GM21619 (cell line): ENCODE measurements around the gene CRYBA4.

Experiments used
- ATAC-seq: cut with Tn5 transposase; IDR thresholded peaks from one replicate; pipeline ENCODE4 v1.9.1; 2021; ENCODE audit not compliant: unreplicated experiment

The CRYBA4 gene

DNA sequence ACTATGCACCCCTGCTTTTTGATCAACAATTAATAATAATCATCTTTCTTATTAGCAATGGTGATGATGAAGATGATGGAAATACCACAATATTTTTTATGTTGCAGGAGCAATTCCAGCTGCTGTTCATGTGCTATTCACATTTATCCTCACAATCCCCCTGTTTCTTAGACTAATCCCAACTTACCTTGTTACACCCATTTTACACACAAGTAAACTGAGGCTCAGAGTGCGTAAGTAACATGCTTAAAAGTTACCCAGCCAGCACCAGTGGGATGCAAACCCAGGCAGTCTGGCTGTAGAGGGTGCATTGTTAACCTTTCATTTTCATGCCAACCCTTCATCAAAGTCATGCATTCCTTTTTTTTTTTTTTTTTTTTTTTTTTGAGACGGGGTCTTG, 1.6 kb upstream of the CRYBA4 start:
- no peak for ATAC-seq

DNA sequence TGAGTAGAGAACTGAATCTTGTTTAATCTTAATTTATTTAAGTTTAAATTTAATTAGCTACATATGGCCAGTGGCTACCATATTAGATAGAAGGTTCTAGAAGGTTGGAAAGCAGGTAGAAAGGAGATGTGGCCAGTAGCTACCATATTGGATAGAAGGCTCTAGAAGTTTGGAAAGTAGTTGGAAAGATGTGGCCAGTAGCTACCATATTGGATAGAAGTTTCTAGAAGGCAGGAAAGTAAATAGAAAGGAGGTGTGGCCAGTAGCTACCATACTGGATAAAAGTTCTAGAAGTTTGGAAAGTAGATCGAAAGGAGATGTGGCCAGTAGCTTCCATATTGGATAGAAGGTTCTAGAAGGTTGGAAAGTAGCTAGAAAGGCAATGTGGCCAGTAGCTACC, 2.2 kb downstream of the CRYBA4 start:
- no peak for ATAC-seq

DNA sequence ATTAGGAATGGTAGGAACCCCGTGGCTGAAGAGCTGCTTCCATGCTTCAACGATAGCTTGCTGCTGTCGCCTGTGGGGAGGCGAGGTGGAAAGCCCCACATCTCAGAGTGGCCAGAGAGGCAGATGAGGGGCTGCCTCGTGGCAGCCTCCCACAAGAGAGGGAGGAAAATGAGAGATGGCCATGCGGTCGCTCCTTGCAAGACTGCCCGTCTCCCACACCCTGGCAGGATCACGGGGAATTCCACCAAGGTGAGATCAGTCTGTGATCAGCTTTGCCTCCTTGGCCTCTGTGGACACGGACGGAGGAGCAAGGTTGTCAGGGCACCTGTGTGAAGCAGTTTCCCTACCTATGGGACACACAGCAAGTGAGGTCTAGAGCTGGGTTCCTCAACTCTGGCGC, 3.0 kb downstream of the CRYBA4 start:
- no peak for ATAC-seq

DNA sequence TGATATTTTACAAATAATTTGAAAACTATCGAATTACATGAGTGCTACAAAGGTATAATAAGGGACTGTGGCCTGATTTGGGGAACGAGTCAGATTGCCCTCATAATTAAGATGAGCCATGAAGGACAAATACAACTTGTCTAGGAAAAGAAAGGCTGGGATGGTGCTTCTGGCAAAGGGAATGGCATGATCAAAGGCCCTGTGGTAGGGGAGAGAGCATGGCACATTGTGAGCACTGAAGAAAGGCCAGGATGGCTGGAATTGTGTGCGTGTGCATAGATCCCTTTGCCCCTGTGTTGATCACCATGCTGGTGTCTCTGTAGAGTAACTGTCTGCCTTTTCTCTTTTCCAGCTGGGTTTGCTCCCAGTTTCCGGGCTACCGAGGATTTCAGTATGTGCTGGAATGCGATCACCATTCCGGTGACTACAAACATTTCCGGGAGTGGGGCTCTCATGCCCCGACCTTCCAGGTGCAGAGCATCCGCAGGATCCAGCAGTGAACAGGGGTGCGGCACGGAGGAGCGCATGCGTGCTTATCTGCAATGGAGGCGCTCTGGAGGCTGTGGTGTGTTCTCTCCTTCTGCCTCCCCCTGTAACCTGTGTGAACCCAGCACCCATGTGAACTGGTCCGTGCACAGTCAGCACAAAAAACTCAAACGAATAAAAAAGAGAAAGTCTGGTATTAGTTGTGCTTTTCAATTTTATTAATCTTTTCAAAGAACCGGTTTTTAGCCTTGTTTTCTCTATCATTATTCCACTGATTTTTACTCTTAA, 8.4 kb downstream of the CRYBA4 start:
- ATAC-seq: no peak

DNA sequence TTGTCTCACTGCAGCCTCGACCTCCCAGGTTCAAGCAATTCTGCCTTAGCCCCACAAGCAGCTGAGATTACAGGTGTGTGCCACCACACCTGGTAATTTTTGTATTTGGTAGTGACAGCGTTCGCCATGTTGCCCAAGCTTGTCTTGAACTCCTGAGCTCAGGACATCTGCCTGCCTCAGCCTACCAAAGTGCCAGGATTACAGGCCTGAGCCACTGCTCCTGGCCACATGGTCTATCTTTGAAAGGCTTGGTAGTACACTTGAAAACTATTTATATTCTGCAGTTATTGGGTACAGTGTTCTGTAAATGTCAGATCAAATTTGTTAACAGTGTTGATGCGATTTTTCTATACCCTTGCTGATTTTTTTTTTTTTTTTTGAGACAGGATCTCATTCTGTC, 9.5 kb downstream of the CRYBA4 start:
- no peak for ATAC-seq

DNA sequence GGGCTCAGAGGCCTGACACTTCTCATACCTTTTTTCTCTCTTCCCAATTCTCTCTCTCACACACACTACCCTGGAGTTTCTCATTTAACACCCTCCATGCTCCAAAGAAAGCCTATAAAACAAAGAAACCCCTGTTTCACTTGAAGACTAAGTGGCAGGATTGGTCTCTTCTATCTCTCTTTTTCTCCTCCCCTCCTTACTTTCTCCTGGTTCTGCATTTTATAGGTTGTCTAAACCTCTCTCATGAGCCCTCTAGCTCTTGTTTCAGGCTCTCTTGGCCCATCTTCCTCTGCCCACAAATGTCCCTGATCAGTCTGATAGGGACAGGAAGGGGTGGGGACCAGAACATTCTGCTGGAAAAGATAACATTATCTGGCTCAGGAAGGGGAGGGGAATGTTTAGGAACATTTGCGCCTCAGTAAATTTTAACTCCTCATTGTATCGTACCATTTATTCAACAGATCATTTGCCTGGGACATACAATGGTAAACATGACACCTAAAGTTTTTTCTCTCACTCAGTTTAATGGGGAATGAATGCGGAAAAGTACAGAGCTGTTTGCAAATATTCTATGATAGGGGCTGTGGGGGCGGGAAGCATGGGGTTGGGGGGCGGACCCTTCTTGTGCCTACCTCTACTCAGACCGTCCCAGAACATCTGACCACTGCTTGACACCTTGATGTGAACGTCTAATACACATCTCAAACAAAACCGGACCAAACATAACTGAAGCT, 10.8 kb downstream of the CRYBA4 start:
- no peak for ATAC-seq

DNA sequence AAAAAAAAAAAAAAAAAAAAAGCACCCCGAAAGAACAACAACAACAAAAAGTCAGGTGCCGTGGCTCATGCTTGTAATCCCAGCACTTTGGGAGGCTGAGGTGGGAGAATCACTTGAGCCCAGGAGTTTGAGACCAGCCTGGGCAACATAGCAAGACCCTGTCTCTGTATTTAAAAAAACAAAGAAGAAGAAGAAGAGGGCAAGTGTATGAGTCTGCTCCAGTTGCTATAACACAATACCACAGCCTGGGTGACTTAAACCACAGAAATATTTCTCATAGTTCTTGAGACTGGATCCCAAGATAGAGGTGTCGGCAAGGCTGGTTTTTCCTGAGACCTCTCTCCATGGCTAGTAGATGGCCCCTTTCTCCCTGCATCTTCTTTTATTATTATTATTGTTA, 12.4 kb downstream of the CRYBA4 start:
- no peak for ATAC-seq

DNA sequence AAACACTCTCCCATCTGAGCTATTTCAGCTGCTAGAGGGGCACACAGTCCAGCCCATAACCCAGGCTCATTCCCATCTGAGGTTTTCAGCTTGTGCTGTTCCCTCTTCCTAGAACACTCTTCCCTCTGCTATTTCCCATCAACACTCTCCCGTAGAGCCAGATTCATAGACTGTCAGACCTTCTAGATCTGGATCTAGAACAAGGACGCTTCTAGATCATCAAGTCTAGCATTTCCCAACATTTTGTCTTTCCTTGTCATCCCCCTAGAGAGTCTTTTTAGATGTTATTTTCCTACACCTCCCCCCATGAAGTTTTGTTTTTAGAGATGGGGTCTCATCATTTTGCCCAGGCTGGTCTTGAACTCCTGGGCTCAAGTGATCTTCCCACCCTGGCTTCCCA, 13.4 kb downstream of the CRYBA4 start:
- ATAC-seq: no peak

DNA sequence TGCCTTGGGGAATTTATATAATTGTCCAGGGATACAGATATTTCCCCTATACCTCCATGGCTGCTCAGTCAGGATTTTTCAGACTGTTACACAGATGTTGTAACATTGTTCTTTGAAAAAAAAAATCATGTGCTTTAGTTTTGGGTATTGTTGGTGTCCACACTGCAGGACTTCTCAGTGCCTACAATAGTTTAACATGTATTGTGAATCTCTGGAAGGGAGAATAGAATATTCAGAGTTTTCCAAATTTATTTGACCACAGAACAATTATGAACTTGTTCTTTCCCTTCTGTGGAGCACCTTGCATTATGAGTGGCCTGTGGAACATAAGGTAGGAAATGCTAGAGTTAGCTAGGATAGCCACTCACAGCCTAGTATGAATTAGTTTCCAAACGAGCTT, 14.5 kb downstream of the CRYBA4 start:
- ATAC-seq: no peak

DNA sequence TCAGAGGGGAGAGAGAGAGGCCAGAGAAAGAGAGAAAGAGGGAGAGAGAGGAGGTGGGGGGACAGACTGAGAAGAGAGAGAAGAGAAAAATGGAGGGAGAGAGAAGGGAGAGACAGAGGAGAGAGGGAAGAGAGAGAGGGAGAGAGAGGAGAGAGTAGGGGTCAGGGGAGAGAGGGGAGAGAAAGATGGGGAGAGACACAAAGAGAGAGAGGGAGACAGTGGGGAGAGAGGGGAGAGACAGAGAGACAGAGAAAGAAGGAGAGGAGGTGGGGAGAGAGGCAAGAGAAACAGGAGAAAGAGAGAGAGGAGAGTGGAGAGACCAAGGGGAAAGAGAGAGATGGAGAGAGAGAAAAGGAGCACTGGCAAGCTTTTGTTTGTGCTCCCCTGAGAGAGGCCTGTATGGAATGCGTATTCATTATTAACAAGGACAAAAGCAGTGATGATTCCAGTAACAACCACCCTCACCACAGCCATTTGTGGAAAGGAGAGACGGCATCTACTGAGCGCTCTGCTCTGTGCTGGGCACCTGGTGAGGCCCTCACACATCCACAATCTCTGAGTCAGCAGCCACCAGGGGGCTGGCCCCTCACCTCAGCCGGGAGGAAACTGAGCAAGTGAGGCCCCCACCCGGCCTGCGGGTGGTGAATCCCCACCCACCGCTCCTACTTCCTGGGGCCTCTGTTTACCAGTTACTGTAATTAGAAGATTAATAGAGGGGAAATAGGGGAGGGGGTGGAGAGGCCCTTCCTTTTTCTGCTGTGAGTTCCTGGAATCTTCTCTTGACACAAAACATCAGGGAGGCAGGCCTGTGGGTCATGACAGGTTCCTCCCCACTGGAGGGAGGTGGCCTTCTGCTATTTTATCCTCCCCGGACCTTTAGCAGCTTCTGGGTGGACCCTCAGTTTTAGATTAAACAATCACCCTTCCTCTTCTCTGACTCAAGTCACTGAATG, 21.0 kb downstream of the CRYBA4 start:
- ATAC-seq: no peak

DNA sequence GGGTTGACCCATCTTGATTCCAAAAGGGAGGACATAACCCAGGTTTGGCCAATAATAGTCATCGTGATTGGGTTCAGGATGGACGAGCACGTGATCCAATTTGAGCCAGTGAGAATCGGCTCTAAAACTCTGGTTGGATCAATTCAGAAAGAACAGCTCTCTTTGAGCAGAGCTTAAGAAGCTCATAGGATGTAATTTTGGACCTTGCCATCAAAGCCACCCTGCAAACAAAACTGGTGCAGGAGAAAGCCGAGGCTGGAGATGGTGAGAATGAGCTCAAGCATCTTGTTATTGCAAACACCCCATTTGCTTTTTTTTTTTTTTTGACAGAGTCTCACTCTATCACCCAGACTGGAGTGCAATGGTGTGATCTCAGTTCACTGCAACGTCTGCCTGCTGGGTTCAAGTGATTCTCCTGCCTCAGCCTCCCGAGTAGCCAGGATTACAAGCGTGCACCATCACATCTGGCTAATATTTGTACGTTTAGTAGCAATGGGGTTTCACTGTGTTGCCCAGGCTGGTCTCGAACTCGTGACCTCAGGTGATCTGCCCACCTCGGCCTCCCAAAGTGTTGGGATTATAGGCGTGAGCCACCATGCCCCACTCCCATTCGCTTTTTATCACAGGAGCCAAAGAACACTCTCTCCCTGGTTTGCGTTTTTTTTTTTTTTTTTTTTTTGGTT, 21.8 kb downstream of the CRYBA4 start:
- no peak for ATAC-seq

DNA sequence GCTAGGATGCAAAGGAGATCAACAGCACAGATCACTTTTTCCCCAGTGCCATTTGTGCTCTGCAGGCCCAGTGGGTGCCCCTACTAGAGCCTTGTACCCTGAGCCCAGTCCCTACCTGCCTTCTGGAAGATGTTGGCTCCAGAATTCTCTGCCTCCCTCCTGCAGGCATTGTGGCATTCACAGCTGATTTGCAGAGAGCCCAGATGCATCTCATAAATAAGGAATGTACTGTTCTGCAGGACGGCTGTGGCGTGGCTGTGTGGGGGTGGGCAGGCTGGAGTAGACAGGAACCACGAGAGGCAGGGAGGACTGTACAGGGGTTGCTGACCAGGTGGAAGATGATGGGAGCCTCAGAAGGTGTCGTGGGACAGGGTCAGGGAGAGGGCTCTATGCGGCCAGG, 24.4 kb downstream of the CRYBA4 start:
- no peak for ATAC-seq

DNA sequence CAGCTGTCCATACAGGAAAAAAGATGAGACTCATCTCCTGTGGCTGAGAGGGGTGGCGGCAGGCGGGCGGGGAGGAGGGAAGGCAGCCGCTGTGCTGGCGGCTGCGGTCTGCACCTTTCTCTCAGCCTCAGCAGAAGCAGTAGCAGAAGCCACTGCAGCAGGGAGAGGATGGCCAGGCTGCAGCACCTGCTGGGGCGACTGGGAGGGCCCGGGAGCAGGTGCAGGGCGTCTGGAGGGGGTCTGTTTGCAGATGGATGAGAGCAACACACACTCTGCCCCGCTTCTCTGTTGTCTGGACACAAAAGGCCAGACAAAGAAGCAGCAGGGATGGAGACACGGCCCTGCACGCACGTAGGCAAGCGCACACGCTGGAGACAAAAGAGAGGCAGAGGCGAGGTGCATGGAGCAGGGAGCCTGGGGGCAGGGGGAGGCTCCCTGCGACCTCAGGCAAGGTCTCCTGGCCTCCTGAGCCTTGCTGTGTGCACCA, 26.3 kb downstream of the CRYBA4 start:
- ATAC-seq: no peak

DNA sequence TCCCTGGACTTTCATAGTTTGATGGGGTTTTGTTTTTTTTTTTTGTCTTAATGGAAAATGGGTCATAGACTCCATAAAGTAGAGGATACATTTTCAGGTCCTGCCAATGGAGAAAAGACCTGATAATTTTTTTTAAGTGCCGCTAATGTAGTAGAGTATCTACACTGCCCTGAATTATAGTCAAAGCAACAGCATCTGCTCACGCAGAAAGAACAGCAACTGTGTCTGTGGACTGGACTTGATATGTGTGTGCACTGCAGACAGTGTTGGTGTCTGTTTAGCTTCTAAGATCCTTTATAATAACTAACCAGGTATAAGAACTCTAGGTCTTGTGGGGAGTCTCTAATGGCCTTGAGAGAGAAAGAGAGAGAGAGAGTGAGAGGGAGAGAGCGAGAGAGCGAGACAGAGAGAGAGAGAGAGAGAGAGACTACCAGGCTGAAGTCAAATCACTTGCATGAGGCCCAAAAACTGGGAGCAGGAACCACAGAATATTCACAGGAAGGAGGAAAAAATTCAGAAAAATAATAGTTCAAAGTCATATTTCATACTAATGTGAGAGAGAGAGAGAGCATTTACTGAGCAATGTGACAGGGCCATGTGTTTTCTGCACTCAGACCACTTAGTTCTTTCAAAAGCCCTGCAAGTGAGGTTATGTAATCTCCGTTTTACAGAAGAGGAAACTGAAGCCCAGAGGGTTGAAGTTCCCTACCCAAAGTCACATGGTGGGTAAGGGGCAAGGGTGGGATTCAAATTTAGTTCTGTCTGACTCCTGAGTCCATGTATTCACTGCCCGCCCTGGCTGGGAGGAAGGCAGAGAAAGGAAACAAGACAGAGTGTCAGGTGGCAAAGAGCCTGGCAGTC, 27.0 kb downstream of the CRYBA4 start:
- no peak for ATAC-seq

DNA sequence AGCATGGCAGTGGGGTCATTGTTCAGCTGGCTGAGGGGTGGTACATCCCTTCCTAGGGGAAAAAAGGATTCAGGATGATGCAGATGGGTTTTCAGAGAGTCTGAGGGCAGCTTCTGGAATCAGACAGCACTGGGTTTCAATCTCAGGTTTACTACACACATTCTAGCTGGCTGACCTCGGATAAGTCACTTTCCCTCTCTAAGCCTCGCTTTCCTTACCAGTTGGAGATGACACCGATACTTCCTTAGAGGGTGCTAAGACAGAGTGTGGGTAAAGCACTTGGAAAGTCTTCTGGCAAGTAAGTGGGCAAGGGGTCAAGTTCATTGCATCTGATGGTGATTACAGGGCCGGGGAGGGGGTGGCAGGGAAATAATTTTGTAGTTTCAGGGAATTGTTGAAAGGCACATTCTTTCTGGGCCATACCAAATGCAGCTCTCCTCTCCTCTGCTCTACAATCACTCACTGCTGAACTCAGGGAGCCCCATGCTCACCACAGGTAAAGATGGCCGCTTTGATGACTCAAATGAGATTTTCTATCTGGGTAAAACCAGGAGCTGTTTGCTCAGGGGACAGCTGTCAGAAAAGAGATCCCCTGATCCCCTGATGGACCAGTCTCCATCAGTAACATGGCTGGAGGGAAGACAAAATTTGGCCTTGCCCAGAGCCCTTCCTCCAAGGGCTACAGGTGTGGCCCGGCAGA, 29.1 kb downstream of the CRYBA4 start:
- no peak for ATAC-seq

DNA sequence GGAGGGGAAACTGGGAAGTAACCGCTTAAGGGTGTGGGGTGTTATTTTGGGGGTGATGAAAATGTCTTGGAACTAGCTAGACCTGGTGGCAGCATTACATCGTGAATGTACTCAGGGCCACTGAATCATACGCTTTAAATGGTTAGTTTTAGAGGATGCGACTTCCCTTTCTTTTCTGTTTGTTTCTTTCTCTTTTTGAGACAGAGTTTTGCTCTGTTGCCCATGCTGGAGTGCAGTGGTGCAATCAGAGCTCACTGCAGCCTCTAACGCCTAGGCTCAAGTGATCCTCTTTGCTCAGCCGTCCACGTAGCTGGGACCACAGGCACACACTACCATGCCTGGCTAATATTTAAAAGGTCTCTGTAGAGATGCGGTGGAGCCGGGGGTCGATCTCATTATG, 30.1 kb downstream of the CRYBA4 start:
- no peak for ATAC-seq

DNA sequence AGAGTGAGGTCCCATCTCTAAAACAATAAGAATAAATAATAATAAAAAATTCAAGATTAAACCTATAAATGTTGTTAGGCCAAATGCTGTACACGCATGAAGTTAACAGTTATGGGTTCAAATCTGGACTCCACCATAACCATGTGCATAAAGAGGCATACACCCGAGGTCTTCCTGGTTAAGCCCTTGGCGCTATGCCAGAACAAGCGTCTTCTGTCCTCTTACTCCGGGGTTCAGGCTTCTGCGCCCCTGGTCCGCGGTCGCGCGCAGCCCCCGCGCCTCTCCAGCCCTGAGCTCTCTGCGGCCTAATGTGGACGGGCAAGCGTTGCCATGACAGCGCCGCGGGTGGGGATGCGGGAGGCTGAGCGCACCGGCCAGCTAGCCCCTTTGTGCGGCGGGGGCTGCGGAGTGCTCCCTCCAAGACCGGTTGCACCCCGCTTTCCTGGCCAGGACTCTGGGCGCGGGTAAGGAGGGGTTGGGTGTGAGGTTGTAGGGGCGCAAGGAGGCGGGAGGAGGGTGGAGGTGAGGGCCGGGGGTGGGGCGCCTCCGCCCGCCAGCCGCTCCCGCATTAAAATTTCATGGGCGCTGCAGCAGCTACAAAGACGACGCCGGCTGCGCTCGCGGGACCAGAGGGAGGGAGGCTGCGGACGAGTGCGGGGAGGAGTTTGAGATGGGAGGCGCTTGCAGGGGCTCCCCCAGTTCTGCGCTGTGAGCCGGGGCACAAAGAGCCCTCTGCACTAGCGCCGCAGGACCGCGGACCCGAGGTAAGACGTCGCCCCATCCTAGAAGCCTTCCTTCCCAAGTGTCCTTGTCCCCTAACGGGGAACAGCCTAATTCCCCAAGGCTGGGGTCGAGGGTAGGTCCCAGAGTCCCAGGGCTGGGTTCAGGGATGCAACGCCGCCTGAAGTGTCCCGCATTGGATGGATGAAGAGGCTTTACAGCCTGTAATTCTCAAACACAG, 35.4 kb downstream of the CRYBA4 start, which contains the start of gene MIAT:
TSS of gene MIAT (plus strand) at position 698 of the 961 bp plus-strand sequence.
- peak; percentile 50 for ATAC-seq

DNA sequence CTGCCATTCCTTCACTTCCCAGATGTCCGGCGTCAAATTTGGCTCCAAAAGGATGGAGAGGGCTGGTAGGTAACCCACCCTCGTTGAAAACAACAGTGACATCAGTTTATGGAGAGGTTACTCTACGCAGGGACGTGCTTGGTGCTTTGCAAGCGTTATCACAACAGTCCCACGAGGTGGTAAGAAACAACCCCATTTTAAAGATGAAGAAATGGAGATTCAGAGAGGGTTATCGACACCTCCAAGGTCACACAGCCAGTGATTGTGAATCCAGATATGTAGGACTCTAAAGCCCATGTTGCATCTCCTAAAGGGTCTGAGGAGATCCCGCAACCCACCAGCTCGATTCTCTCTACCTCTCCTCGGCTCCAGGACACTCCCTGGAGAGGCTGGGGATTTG, 36.4 kb downstream of the CRYBA4 start:
- no peak for ATAC-seq
